Thoracic aorta (tissue), 2 donors: Measurements from ENCODE around the gene CDC14B. TPM values are rescaled to one million over a fixed set of nuclear protein-coding genes. Genes with fewer than 3 reads are reported as not detected.

ENCODE experiments used
- ATAC-seq: fragments of 150-250 bp; one replicate; pipeline ENCODE4 v1.8.0; 2017; ENCODE audit warnings: low read depth; ENCODE audit not compliant: insufficient number of reproducible peaks, low FRiP score
- DNase-seq: peaks from one replicate; pipeline ENCODE4 v3.0.0-alpha.2; 2020; ENCODE audit warnings: low spot score
- H3K27ac ChIP-seq, 2 donors: fragments of 200-600 bp; sonication (generic); 1 replicate in 1 of 2; 2 replicates in 1 of 2; pipeline ENCODE4 v1.5.1; 2016; ENCODE audit warnings: mild to moderate bottlenecking in 2 of 2, moderate library complexity in 2 of 2
- H3K27me3 ChIP-seq: fragments of 200-600 bp; sonication (generic); replicated peaks from 2 replicates; pipeline ENCODE4 v1.6.0; 2016; ENCODE audit warnings: mild to moderate bottlenecking; ENCODE audit not compliant: insufficient read depth
- H3K36me3 ChIP-seq: fragments of 200-600 bp; sonication (generic); one replicate; pipeline ENCODE4 v1.5.1; 2016
- H3K4me1 ChIP-seq, 2 donors: fragments of 200-600 bp; sonication (generic); 1 replicate in 1 of 2; 2 replicates in 1 of 2; pipeline versions ENCODE4 v1.5.1 to v1.6.0; 2016; ENCODE audit warnings: low read depth in 2 of 2, mild to moderate bottlenecking in 1 of 2; ENCODE audit not compliant: control insufficient read depth in 1 of 2
- H3K4me3 ChIP-seq: fragments of 200-600 bp; sonication (generic); 2 replicates; pipeline ENCODE4 v1.5.1; 2016; ENCODE audit warnings: mild to moderate bottlenecking
- H3K9me3 ChIP-seq: fragments of 200-600 bp; sonication (generic); 2 replicates; pipeline ENCODE4 v1.5.1; 2016
- CTCF ChIP-seq: fragments of 200-600 bp; sonication (generic); IDR thresholded peaks from one replicate; pipeline ENCODE4 v1.5.1; 2019; ENCODE audit warnings: antibody characterized with exemption
- total RNA-seq, 2 donors: library from RNA; depleted of rRNA; stranded (reverse); fragments of >200 nt; gene quantifications; one replicate each; pipeline versions ENCODE4 v1.1.0 to v1.2.3, GENCODE V29; 2016

The CDC14B gene
- total RNA-seq, 2 donors from 2014 or later: 25.7 to 39.5 TPM

DNA sequence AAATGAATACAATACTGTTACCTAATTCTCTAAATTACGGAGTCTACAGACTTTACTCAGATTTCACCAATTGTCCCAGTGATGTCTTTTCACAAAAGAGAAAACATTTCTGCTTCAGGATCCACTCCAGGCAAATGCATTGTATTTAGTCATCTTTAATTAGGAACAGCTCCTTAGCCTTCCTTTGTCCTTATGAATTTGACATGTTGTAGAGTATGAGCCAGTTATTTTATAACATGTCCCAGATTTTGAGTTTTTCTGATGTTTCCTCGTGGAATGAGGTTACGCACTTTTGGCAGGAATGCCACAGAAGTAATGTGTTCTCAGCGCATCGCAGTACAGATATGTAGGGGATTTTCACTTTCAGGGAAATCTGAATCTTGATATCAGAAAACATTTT lies 159.2 kb downstream of the CDC14B start:
- ATAC-seq (no peak), DNase-seq (no peak)
- Histone ChIP-seq H3K4me1 (peaks cover 0 to 16% of the 10 kb centered on the region in 2 donors), H3K27ac (no peak overlapping the region), H3K36me3 (peaks cover 3% of the 10 kb centered on the region), H3K27me3 (no peaks in the 10 kb centered on the region), H3K4me3 (no peak overlapping the region), H3K9me3 (no peaks in the 10 kb centered on the region)
- TF ChIP-seq CTCF: no peak

GRCh38 chr9:96459268-96460007 lies 160.2 kb downstream of the CDC14B start:
- Histone ChIP-seq H3K9me3 (no peaks in the 10 kb centered on the region), H3K36me3 (peaks cover 3% of the 10 kb centered on the region), H3K27me3 (no peaks in the 10 kb centered on the region), H3K27ac (no peak overlapping the region), H3K4me3 (no peak overlapping the region), H3K4me1 (peaks cover 0 to 13% of the 10 kb centered on the region in 2 donors)
- no peak for TF ChIP-seq CTCF
- DNase-seq (no peak), ATAC-seq (no peak)

- Histone ChIP-seq H3K27me3 (no peaks in the 10 kb centered on the region), H3K4me1 (peaks cover 0 to 8% of the 10 kb centered on the region in 2 donors), H3K36me3 (peaks cover 3% of the 10 kb centered on the region), H3K27ac (no peak overlapping the region), H3K9me3 (no peaks in the 10 kb centered on the region), H3K4me3 (no peak overlapping the region)
- TF ChIP-seq CTCF: no peak
- DNase-seq (no peak), ATAC-seq (no peak)
Measured at GRCh38 chr9:96458226-96458625, 161.4 kb downstream of the CDC14B start.

GRCh38 chr9:96457266-96457665 lies 162.4 kb downstream of the CDC14B start:
- Histone ChIP-seq H3K4me1 (peaks cover 0 to 16% of the 10 kb centered on the region in 2 donors), H3K27me3 (no peaks in the 10 kb centered on the region), H3K27ac (no peak overlapping the region), H3K36me3 (peaks cover 3% of the 10 kb centered on the region), H3K4me3 (no peak overlapping the region), H3K9me3 (no peaks in the 10 kb centered on the region)
- ATAC-seq (no peak), DNase-seq (no peak)
- TF ChIP-seq CTCF: no peak

- H3K36me3 ChIP-seq: no peaks in the 10 kb centered on the region
- H3K27ac ChIP-seq: no peak overlapping the region
- no peak for ATAC-seq
- DNase-seq: no peak
- H3K27me3 ChIP-seq: no peaks in the 10 kb centered on the region
- no peaks in the 10 kb centered on the region for H3K9me3 ChIP-seq
- peak; percentile 73 for TF ChIP-seq CTCF
- peaks cover 6 to 36% of the 10 kb centered on the region in 2 donors for H3K4me1 ChIP-seq
- H3K4me3 ChIP-seq: no peak overlapping the region
Measured at GRCh38 chr9:96453625-96454024, 166.0 kb downstream of the CDC14B start.
